Nephron progenitor cell (in vitro differentiated cells): ENCODE measurements around the gene CHMP4B.

Experiments used
- DNase-seq: peaks from one replicate; pipeline ENCODE4 v3.0.0; 2021
- H3K27ac Mint-ChIP-seq: 2 replicates; pipeline ENCODE4 v1.8.0; 2021; ENCODE audit warnings: mild to moderate bottlenecking, moderate library complexity, mixed read lengths
- H3K27me3 Mint-ChIP-seq: 2 replicates; pipeline ENCODE4 v1.8.0; 2021; ENCODE audit warnings: mild to moderate bottlenecking, low read depth, mixed read lengths; ENCODE audit not compliant: poor library complexity
- H3K36me3 Mint-ChIP-seq: 2 replicates; pipeline ENCODE4 v1.8.0; 2021; ENCODE audit warnings: low read depth, mixed read lengths
- H3K4me1 Mint-ChIP-seq: 2 replicates; pipeline ENCODE4 v1.8.0; 2021; ENCODE audit warnings: mixed read lengths
- H3K4me3 Mint-ChIP-seq: 2 replicates; pipeline ENCODE4 v1.8.0; 2021; ENCODE audit warnings: mild to moderate bottlenecking, moderate library complexity, mixed read lengths
- H3K9me3 Mint-ChIP-seq: 2 replicates; pipeline ENCODE4 v1.8.0; 2021; ENCODE audit warnings: mild to moderate bottlenecking, moderate library complexity, mixed read lengths
- CTCF ChIP-seq: fragments of 200-600 bp; sonication (generic); IDR thresholded peaks from 2 replicates; pipeline ENCODE4 v1.5.0; 2021; ENCODE audit warnings: antibody characterized with exemption

The CHMP4B gene

GRCh38 chr20:33865761-33866370 is 54.7 kb downstream of the CHMP4B start:
- no peak overlapping the region for H3K4me3 Mint-ChIP-seq
- peaks cover 36% of the 10 kb centered on the region for H3K4me1 Mint-ChIP-seq
- no peaks in the 10 kb centered on the region for H3K36me3 Mint-ChIP-seq
- peaks cover 10% of the 10 kb centered on the region for H3K27me3 Mint-ChIP-seq
- TF ChIP-seq CTCF: no peak
- DNase-seq: no peak
- no peak overlapping the region for H3K27ac Mint-ChIP-seq
- H3K9me3 Mint-ChIP-seq: no peaks in the 10 kb centered on the region

DNA sequence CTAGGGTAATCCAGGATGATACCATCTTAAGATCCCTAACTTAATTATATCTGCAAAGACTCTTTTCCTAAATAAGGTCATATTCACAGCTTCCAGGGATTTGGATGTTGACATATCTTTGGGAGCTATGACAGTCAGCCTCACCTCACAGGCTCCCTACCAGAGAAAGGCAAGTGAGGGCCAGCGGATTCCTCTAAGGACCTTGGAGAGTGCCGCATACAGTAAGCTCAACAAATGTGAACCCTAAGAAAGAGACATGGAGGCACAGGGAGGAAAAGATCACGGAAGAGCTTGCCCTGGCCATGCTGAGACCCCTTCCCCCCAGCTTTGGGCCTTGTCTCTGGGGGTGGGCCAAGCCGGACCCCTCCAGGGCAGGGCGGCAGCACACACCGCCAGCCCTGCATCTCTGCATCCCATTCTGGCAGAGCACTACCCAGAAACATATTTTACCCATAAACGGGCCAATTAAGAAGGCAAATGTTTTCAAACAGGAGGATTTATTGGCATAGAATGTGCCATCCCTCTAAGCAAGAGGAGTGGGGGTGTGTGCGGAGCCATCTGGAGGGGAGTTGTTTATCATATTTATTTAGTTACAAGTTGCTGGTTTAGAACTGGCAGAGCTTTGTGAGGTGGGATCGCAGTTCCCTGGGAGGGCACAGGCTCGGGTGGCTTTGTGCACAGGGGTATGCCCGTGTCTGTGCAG is 55.4 kb downstream of the CHMP4B start:
- no peak overlapping the region for H3K4me3 Mint-ChIP-seq
- H3K9me3 Mint-ChIP-seq: no peaks in the 10 kb centered on the region
- peaks cover 10% of the 10 kb centered on the region for H3K27me3 Mint-ChIP-seq
- peaks cover 33% of the 10 kb centered on the region for H3K4me1 Mint-ChIP-seq
- no peak overlapping the region for H3K27ac Mint-ChIP-seq
- TF ChIP-seq CTCF: no peak
- H3K36me3 Mint-ChIP-seq: no peaks in the 10 kb centered on the region
- DNase-seq: no peak

DNA sequence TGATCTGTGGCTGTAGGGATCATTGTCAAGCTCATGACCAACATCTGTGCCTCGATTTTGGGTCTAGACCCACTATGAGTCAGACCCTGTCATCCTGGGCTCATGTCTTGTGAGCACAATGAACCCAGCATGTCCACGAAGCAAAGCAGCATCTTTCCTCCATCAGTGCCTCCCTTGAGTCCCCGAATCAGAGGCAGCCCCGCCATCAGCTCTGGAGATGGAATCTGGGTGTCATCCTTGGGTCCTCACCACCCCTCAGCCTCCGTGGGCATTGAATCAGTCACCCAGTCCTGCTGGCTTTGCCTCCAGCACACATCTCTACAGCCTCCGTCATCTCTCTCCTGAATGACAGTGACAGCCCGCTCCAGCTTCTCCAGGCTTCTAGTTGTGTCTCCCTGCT is 56.9 kb downstream of the CHMP4B start:
- Mint-ChIP-seq H3K27ac (no peak overlapping the region), H3K4me3 (no peak overlapping the region), H3K4me1 (peaks cover 32% of the 10 kb centered on the region), H3K27me3 (peaks cover 10% of the 10 kb centered on the region), H3K36me3 (no peaks in the 10 kb centered on the region), H3K9me3 (no peaks in the 10 kb centered on the region)
- no peak for TF ChIP-seq CTCF
- DNase-seq: no peak

DNA sequence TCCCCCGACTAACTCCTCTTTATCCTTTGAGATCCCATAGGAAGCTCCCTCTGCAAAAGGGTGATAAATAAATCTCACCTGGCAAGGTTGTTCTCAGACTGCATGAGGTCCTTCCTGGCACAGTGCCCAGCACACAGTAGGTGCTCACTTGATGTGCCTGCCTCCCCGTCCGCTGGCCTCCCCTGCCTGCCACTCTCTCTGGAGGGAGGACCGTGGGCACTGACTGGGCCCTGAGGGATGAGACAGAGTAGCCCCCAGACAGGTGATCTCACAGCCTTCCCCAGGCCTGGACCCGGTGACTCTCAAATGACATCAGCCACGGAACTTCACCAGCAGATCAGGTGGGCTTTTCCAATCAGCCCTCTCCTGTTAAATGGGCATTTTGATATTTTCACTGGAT is 57.4 kb downstream of the CHMP4B start:
- H3K4me3 Mint-ChIP-seq: no peak overlapping the region
- no peaks in the 10 kb centered on the region for H3K9me3 Mint-ChIP-seq
- H3K4me1 Mint-ChIP-seq: peaks cover 36% of the 10 kb centered on the region

GRCh38 chr20:33869283-33869682 is 58.1 kb downstream of the CHMP4B start:
- Mint-ChIP-seq H3K27ac (peak overlapping the region; percentile 12), H3K36me3 (no peaks in the 10 kb centered on the region), H3K9me3 (no peaks in the 10 kb centered on the region), H3K27me3 (peaks cover 19% of the 10 kb centered on the region), H3K4me1 (peaks cover 33% of the 10 kb centered on the region), H3K4me3 (no peak overlapping the region)
- TF ChIP-seq CTCF: no peak
- no peak for DNase-seq

More for the DNA sequence above, 57.4 kb downstream of the CHMP4B start:
- Mint-ChIP-seq H3K36me3 (no peaks in the 10 kb centered on the region), H3K27me3 (peaks cover 13% of the 10 kb centered on the region), H3K27ac (no peak overlapping the region)
- no peak for TF ChIP-seq CTCF
- DNase-seq: no peak

- no peaks in the 10 kb centered on the region for H3K36me3 Mint-ChIP-seq
- no peak overlapping the region for H3K27ac Mint-ChIP-seq
- H3K4me3 Mint-ChIP-seq: no peak overlapping the region
- peaks cover 21% of the 10 kb centered on the region for H3K27me3 Mint-ChIP-seq
- no peak for DNase-seq
- no peak for TF ChIP-seq CTCF
- H3K4me1 Mint-ChIP-seq: peaks cover 23% of the 10 kb centered on the region
- no peaks in the 10 kb centered on the region for H3K9me3 Mint-ChIP-seq
These were observed 60.2 kb downstream of the CHMP4B start for GRCh38 chr20:33871362-33871761.
